ENCODE measurements around the gene KHNYN.
A peak's percentile ranks its signal among the peaks of the same experiment; 100 is the strongest.

KHNYN gene

GRCh38 chr14:24422694-24423601 is 6.8 kb upstream of the KHNYN start:
- DNase-seq (ENCODE audit: low spot score) = no peak

GRCh38 chr14:24425704-24426103 is 4.0 kb upstream of the KHNYN start:
- DNase-seq (ENCODE audit: low spot score) = no peak

GRCh38 chr14:24426150-24426911 is 3.4 kb upstream of the KHNYN start:
- peak; percentile 3 for DNase-seq (ENCODE audit: low spot score)

GRCh38 chr14:24426912-24427536 is 2.7 kb upstream of the KHNYN start:
- DNase-seq (ENCODE audit: low spot score) = peak; percentile 41

- DNase-seq (ENCODE audit: low spot score) = peak; percentile 42
Observed at GRCh38 chr14:24427537-24428508, 1.9 kb upstream of the KHNYN start.

GRCh38 chr14:24428628-24429394 is 943 bp upstream of the KHNYN start:
- DNase-seq (ENCODE audit: low spot score) = peak; percentile 42

- DNase-seq (ENCODE audit: low spot score) = no peak
Observed at GRCh38 chr14:24430143-24430681, 458 bp downstream of the KHNYN start.

- DNase-seq (ENCODE audit: low spot score) = no peak
Observed at GRCh38 chr14:24430682-24431568, 1.2 kb downstream of the KHNYN start.

GRCh38 chr14:24431569-24432258 is 2.0 kb downstream of the KHNYN start:
- peak; percentile 89 for DNase-seq (ENCODE audit: low spot score)

- no peak for DNase-seq (ENCODE audit: low spot score)
Observed at GRCh38 chr14:24432259-24433131, 2.7 kb downstream of the KHNYN start.

- no peak for DNase-seq (ENCODE audit: low spot score)
Observed at GRCh38 chr14:24434036-24434435, 4.3 kb downstream of the KHNYN start.

- no peak for DNase-seq (ENCODE audit: low spot score)
Observed at GRCh38 chr14:24434676-24435075, 4.9 kb downstream of the KHNYN start.

- no peak for DNase-seq (ENCODE audit: low spot score)
Observed at GRCh38 chr14:24435192-24435810, 5.5 kb downstream of the KHNYN start.

- no peak for DNase-seq (ENCODE audit: low spot score)
Observed at GRCh38 chr14:24435998-24436354, 6.2 kb downstream of the KHNYN start.

GRCh38 chr14:24436355-24437019 is 6.7 kb downstream of the KHNYN start:
- DNase-seq (ENCODE audit: low spot score) = peak; percentile 31

GRCh38 chr14:24437020-24437735 is 7.4 kb downstream of the KHNYN start:
- DNase-seq (ENCODE audit: low spot score) = no peak
